H1 (cell line): Measurements from ENCODE around the gene KCTD19. TPM values are rescaled to one million over a fixed set of nuclear protein-coding genes. Genes with fewer than 3 reads are reported as not detected.

Source experiments
- polyA plus RNA-seq, 7 experiments: library from polyadenylated mRNA; depleted of rRNA in 3 of 7; stranded (reverse) in 5 of 7; unstranded in 2 of 7; fragments of >200 nt in 5 of 7; fragments of 200-250 nt in 2 of 7; gene quantifications; 1 replicate in 5 of 7; 2 replicates in 1 of 7; 4 replicates in 1 of 7; pipeline versions ENCODE4 v1.2.1 to v1.2.3, GENCODE V29; 2011 to 2013; ENCODE audit warnings: missing spikeins in 2 of 7, mixed read lengths in 2 of 7
- total RNA-seq: library from RNA; stranded (reverse); fragmentation: NEBNext Ultra II Directional; extraction: Animal tissue kit (Norgen Biotek cat#: 25700); gene quantifications from 2 replicates; pipeline ENCODE4 v1.2.1, GENCODE V29; 2021
- TF ChIP-seq, protein P1 (sequence below), 3 experiments: IDR thresholded peaks; 1 replicate in 2 of 3; 2 replicates in 1 of 3; pipeline versions ENCODE4 v1.5.1 to v1.6.1; 2011; ENCODE audit warnings: low read length in 3 of 3, mild to moderate bottlenecking in 3 of 3, inconsistent platforms in 2 of 3, low read depth in 1 of 3, moderate library complexity in 1 of 3; ENCODE audit not compliant: insufficient read depth in 1 of 3; ENCODE audit errors: control extremely low read depth in 1 of 3

The KCTD19 gene
- total and polyA plus RNA-seq, 2 of the 8 experiments (the other 6 are each of a cell fraction or from before 2014, with no cell fraction given), result 0.06 to 0.24 TPM

DNA sequence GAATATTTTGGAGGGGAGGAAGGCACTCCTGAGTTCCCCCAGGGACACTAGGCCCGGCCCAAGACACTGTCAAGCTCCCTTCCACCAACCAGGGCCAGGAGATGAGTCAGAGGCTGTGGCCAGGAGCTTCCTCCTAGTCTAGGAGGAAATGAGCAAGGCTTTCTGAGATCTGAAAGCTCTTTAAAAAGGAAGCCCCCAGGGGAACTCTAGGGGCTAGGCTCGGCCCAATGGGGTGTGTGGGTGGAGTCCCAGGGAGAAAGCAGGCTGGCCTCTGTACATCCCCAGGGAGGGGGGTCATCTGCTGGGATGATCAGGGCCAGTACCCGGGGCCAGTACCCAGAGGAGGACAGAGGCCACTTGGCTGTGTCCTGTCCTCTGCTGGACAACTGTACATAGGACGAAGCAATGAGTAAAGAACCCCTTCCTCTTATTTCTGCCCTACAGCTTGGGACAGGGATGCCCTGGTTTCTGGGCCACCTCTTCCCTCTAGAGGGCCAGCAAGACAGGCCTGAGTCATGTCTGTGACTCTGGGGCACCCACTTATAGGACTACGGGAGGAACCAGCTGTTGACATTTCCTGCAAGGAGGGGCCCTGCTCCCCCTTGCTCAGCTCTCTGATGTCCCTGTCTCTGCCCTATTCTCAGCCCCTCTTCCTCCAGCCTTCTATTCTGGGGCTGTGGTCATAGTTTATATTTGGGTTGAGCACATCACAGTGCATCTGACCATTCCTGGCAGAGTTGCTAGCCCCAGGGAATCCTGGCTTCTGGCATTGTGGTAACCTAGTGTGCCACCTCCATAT lies 82.0 kb downstream of the KCTD19 start (continued):
- TF ChIP-seq, protein P1, sequence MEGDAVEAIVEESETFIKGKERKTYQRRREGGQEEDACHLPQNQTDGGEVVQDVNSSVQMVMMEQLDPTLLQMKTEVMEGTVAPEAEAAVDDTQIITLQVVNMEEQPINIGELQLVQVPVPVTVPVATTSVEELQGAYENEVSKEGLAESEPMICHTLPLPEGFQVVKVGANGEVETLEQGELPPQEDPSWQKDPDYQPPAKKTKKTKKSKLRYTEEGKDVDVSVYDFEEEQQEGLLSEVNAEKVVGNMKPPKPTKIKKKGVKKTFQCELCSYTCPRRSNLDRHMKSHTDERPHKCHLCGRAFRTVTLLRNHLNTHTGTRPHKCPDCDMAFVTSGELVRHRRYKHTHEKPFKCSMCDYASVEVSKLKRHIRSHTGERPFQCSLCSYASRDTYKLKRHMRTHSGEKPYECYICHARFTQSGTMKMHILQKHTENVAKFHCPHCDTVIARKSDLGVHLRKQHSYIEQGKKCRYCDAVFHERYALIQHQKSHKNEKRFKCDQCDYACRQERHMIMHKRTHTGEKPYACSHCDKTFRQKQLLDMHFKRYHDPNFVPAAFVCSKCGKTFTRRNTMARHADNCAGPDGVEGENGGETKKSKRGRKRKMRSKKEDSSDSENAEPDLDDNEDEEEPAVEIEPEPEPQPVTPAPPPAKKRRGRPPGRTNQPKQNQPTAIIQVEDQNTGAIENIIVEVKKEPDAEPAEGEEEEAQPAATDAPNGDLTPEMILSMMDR (IDR thresholded peaks at IDR 0.05; ENCODE audit: control extremely low read depth in 1 of 3, insufficient read depth in 1 of 3, low read depth in 1 of 3, low read length in 3 of 3), result no peak
